Cerebellar nuclear complex (tissue), 1 donor: ENCODE measurements around the gene NRXN3.

Experiments
- DNase-seq, 2 experiments: peaks; one replicate each; lab custom pipeline; 2025; lab: John Stamatoyannopoulos, UW

NRXN3 gene

GRCh38 chr14:79281244-79282152 is 1111.3 kb downstream of the NRXN3 start:
- DNase-seq, result no peak

GRCh38 chr14:79284621-79285020 is 1114.4 kb downstream of the NRXN3 start:
- DNase-seq, result no peak

- no peak for DNase-seq
These were observed 1115.1 kb downstream of the NRXN3 start for GRCh38 chr14:79285263-79285662.

GRCh38 chr14:79287976-79288375 is 1117.8 kb downstream of the NRXN3 start:
- DNase-seq, result no peak

- DNase-seq, result peak; percentile 70 to 88
These were observed 1123.5 kb downstream of the NRXN3 start for GRCh38 chr14:79293482-79294177.

DNA sequence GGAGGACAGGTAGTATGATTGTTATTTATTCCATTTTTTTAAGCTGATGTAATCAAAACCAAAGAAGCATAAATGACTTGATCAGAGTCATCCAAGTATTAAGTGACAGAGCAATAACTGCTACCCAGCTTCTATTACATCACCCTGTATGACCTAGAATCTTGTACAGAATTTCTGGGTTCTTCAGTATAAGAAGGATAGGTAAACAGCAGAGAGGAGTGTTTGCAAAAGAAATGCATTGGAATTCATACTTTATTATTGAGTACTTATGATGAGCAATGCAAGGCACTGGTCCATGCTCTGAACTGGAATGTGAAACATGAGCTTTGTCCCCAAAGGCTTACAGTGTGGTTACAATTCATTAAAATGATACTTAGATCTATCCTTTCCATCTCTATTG is 1124.3 kb downstream of the NRXN3 start:
- DNase-seq, result no peak

DNA sequence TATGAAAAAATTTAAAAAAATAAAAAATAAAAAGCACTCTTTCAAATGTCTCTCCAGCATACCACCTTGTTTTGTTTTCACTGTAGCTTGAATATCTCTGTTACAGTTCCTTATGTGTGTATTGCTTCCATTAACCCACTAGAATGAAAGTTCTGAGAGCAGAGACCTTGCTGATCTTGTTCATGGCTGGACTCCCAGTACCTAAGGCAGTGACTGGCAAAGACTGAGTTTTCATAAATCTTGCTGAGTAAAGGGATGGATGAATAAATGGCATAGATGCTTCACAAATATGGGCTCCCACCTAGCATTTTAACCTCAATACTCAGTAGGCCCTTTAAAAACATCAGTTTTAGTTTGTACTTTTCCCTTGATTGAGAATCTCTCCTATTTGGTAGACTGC is 1125.2 kb downstream of the NRXN3 start:
- DNase-seq, result no peak

DNA sequence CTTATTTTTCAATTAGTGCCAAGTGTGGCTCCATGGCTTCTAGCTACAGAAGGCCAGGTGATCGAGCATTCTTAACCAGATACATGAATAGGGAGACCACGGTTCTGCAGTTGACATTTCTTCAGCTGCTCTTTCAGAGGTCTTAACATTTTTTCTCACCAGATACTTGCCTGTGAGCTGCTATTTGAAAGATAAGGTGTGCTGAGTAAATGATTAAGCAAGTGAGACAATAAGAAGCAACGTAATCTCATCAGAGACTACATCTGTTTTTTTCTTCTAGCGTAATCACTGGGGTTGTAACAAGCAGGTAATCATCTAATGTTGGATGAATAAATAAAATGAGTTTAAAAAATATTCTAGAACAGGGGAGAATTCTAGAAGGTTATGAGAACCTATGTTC is 1128.2 kb downstream of the NRXN3 start:
- DNase-seq, result no peak

- DNase-seq, result no peak
These were observed 1129.0 kb downstream of the NRXN3 start for GRCh38 chr14:79299162-79299561.

DNA sequence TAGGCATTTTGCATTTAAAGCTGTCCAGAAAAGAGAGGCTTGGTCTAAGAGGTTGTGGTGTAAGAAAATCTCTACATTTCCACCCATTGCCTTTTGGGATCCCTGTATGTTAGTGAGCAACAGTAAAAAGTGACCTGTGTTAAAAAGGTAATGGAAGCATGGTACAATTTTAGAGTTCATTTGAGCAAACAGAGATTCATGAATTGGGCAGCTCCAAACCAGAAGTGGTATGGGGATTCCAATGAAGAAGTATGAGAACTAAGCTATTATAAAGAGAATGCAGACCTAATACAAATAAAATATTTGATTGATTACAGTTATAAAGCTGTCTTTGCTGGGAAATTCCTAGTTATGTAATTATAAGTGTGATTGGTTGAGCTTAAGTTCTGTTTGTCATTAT is 1134.1 kb downstream of the NRXN3 start:
- no peak for DNase-seq

DNA sequence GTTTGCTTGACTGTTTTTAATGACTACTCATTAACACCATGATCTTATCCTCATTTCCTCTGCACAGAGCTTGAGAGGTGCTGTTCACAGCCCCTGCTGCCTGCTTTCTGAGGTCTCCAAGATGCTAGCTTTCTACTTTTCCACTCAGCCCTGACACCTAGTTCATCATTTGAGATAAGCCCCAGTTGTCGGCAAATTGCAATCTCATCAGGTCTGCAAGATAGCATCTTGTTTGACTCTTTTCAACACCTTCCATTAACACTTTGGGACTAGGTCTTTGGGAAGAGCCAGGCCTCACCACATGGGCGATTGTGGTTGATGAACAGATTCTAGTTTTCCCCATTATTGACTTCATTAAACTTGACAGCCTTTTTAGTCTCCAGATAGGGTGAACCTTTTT is 1136.4 kb downstream of the NRXN3 start:
- DNase-seq, result no peak

DNA sequence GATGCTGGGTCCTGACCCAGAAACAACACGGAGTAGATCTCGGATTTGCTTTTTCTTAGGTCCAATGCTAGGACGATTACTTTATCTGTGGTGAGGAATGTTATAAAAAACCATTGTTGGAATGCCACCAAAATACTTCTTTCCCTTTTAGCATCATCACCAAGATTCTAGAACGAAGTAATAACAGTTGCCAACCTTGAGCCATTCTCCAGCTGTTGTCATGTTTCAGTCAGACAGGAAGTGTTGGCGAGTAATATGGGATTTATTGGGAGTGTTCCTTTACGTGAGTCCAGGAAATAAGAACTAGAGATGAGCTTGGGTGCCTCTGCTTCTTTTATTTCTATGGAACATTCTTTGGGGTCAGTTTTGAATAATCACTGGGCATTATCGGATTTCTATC is 1148.2 kb downstream of the NRXN3 start:
- DNase-seq, result no peak

DNA sequence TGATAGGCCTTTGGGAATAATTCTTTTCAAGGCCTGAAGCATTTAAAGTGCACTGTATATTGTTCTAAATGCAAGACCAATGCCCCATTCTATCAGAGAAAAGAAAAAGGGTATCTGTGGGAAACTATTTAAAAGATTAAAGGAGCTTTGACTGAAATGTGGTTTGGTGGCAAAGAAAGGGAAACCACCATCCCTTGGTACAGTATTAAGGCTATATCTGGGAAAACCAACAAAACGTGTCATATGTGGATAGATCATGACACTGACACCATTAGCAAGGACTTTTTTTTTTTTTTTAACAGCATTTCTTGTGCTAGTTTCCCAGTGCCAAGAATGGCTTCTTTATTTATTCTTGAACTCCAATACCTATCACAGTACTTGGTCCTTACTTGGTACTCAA is 1150.4 kb downstream of the NRXN3 start:
- no peak for DNase-seq

- DNase-seq, result no peak
These were observed 1150.9 kb downstream of the NRXN3 start for GRCh38 chr14:79321070-79321469.

GRCh38 chr14:79325071-79325470 is 1154.9 kb downstream of the NRXN3 start:
- no peak for DNase-seq

DNA sequence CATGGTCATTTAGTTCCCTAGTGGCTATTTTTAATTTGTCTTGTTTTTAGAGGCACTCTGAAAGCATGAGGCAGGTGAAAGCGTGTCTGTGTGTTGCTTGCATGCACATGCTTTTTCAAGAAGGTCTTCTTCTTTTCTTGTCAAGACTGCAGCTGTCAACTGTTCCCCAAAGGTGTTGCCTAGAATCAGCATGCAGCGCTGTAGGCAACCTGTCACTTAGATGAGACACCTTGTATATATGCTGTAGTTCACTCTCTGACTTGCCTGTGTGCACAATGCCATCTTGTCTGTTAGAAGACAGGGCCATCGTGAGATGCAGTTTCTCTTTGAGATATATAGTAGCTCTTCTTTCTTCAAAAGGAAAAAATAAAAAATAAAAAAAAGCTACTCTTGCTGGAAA is 1155.4 kb downstream of the NRXN3 start:
- no peak for DNase-seq

GRCh38 chr14:79328863-79329262 is 1158.7 kb downstream of the NRXN3 start:
- DNase-seq, result no peak

DNA sequence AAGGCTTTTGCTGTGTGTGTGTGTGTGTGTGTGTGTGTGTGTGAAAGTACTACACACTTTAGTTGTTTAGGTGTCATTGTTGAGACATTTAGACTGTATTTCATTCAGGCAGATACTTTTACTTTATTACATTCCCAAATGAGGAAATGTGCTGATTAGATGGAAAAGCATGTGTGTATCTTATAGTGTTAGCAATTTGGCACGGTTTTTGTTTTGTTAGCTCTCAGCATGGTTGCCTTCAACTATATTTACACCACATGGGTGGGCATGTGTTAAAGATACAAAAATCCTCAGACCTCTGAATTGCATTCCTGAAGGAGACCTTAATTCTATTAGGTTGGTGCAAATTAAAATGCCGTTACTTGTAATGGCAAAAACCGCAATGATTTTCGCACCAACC is 1161.7 kb downstream of the NRXN3 start:
- DNase-seq, result no peak

- no peak for DNase-seq
These were observed 1162.5 kb downstream of the NRXN3 start for GRCh38 chr14:79332504-79333197.

DNA sequence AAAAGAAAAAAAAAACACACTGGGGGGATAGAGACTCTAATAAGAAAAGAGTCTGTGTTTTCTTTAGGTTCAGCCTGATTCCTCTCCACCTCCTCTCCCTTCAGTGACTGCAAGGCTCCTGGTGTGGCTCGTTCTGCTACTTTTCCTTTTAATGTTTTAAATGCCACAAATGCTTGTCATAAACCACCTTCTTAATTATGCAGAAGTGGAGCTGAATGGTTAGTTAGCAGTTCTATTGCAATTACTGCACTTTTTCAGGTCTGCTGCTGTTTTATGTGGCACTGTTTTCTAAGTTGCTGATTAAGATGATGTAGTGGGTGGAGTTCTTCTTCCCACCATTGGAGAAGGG is 1163.0 kb downstream of the NRXN3 start:
- DNase-seq, result no peak

- no peak for DNase-seq
These were observed 1164.1 kb downstream of the NRXN3 start for GRCh38 chr14:79334272-79334671.

GRCh38 chr14:79337761-79338160 is 1167.6 kb downstream of the NRXN3 start:
- DNase-seq, result no peak

- DNase-seq, result no peak
These were observed 1172.8 kb downstream of the NRXN3 start for GRCh38 chr14:79342942-79343341.
